GM18519 (cell line): ENCODE data around the gene NRXN3.

Experiments
- ATAC-seq: cut with Tn5 transposase; IDR thresholded peaks from one replicate; pipeline ENCODE4 v1.9.1; 2021; ENCODE audit warnings: mild to moderate bottlenecking, moderate library complexity; ENCODE audit not compliant: unreplicated experiment, low FRiP score

The NRXN3 gene

GRCh38 chr14:79021766-79022165 is 851.6 kb downstream of the NRXN3 start:
- no peak for ATAC-seq

DNA sequence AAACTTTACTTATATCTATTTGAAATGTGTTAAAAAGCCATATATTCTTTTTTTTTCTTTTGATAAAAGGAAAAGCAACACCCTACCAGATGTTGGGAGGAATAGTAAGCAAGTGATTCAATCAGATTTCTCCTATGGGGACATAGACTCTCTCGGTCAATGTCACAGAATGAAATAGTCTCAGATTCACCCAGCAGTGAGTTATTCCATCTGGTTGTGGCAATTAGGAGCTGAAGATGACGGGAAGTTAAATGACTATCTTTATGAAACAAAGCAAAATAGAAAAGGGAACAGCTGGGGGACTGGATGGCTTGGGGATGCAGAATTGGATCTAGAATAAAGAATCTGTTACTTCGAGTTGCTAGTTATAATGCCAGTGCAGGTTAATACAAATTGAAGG is 857.0 kb downstream of the NRXN3 start:
- ATAC-seq = no peak

DNA sequence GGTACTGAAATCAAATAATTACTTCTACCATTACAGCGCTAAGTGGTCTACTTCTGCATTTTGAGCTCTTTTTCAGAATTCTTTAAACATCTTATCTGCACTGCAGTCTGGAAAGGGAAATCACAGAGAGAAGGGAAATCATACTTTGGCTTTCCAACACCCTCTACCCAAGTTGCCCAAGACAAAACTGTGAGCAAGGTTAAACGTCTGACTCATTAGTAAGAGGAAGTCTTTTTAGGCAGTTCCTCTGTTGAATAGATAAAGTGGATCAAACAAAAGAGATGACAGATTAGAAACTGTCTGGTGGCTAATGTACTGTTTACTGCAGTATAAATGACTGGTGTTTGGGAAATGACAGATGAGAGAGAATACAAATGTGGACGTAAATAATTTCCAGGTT is 858.1 kb downstream of the NRXN3 start:
- no peak for ATAC-seq

GRCh38 chr14:79036441-79036840 is 866.3 kb downstream of the NRXN3 start:
- ATAC-seq = no peak

- ATAC-seq = no peak
Measured at GRCh38 chr14:79037106-79037505, 866.9 kb downstream of the NRXN3 start.

- no peak for ATAC-seq
Measured at GRCh38 chr14:79037593-79037992, 867.4 kb downstream of the NRXN3 start.

- no peak for ATAC-seq
Measured at GRCh38 chr14:79040790-79041189, 870.6 kb downstream of the NRXN3 start.

GRCh38 chr14:79043194-79043889 is 873.2 kb downstream of the NRXN3 start:
- ATAC-seq = no peak

GRCh38 chr14:79044894-79045624 is 874.9 kb downstream of the NRXN3 start:
- no peak for ATAC-seq

GRCh38 chr14:79050787-79051727 is 880.9 kb downstream of the NRXN3 start:
- no peak for ATAC-seq

- no peak for ATAC-seq
Measured at GRCh38 chr14:79051742-79052141, 881.6 kb downstream of the NRXN3 start.

DNA sequence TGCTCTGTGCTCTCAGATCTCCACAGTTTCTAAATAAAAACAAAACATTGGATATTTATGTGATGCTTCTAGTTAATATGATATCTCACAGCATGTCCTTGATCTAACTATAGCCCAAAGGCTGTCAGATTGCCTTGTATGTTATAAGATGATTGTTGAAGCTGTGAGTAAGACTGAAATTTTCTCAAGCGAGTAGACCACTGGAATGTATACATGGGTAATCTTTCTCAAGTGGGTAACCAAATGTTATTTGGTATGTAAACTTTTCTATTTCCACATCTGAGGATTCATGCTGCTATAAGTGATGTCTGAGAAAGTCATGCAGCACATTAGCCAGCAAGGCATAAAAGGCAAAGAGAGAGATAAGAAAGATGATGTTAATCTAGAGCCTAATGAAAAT is 886.7 kb downstream of the NRXN3 start:
- no peak for ATAC-seq

DNA sequence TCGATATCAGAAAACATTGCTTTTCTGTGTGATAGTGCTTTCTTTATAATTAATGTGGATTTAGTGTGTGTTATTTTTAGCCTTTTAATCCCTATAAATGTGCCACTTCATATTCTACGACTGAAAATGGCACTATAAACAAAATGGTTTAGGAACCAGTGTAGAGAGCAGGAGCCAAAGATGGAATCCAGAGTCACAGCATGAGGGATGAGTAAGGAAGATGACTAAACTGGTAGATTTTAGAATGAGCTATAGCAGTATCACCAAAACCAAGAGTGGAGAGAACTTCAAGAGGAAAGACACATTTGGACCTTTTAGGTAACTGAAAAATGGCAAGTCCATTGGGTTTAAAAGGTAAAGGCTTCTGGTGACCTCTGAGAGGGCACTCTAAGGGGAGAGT is 887.2 kb downstream of the NRXN3 start:
- no peak for ATAC-seq

DNA sequence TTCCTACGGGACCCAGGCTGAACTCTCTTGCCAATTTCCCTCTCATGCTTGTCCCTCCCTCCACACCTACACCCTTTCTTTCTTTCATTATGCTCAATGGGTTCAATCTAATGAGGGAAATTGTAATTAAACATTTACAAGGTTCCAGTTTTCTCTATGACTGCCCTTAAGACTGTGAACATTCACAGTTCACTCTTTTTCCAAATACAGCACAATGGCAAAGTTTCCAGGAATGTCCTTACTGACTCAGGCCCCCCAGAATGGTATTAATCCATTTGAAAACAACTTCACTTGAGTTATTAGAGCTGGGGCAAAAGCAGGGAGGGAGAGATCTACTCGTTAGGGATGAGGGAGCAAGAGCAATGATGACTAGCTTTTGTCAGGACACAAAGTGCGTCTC is 892.1 kb downstream of the NRXN3 start:
- ATAC-seq = no peak

GRCh38 chr14:79064214-79064613 is 894.0 kb downstream of the NRXN3 start:
- ATAC-seq = no peak

- no peak for ATAC-seq
Measured at GRCh38 chr14:79074510-79074909, 904.3 kb downstream of the NRXN3 start.

DNA sequence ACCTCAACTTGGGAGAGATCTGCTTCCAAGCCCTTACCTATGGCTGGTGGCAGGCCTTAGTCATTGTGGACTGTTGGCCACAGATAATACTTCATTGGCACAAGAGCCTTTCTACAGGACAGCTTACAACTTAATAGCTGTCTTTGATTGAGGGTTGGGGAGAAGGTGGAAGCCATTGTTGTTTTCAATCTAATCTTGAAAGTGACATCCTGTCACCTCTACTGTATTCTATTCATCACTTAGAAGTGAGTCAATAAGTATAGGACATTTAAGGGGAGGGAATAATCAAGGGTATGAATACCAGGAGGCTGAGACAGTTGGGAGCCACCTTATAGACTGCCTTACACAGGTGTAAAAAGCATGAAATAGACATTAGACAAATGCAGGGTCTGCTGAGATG is 906.3 kb downstream of the NRXN3 start:
- ATAC-seq = no peak

- no peak for ATAC-seq
Measured at GRCh38 chr14:79077096-79077495, 906.9 kb downstream of the NRXN3 start.

DNA sequence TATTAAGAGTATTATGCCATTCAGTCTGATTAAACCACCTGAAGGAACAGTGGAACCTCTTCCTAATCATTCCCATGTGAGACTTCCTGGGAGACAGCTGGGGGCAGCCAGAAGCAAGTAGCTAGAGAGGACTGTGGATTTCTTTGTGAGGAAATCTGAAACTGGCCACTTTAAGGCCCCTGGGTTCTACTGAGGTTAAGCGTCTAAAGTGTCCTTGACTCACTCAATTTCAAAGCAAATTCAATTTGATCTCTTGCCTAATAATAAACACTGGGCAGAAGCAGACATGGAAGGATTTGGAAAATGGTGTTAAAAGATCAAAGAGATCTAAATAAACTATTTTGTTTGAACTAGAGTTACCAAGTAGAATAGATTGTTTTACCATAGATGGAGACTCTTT is 909.9 kb downstream of the NRXN3 start:
- ATAC-seq = no peak

DNA sequence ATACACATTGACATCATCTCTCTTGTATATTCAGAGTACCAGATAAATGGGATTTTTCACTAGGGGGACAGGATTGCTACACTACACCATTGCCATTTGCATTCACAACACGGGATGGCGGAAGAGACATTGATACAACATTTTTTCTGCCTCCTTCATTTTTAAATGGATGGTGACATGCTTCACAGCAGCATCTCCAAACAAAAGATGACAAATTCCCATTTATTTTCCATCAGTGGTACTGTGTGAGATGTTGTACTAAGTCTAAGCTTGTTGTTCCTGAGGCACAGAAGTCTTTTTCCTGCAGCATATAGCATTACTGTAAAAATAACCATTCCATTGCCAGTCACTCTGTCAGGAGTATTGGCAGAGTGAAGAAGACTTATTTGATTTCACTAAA is 912.7 kb downstream of the NRXN3 start:
- ATAC-seq = no peak

GRCh38 chr14:79083356-79083755 is 913.2 kb downstream of the NRXN3 start:
- no peak for ATAC-seq
